Chondrocyte (in vitro differentiated cells): Measurements from ENCODE around the gene ADGRV1. TPM values are rescaled to one million over a fixed set of nuclear protein-coding genes. Genes with fewer than 3 reads are reported as not detected.
"Not testable (repeated sequence)": the region's sequence is repeated elsewhere in the genome, so short reads cannot be mapped to it uniquely, and the experiment has no call there.

Experiments
- DNase-seq: peaks from one replicate; pipeline ENCODE4 v3.0.0; 2021; ENCODE audit warnings: mixed read lengths, low spot score
- H3K27ac Mint-ChIP-seq: one replicate; pipeline ENCODE4 v1.8.0; 2021; ENCODE audit warnings: mild to moderate bottlenecking, moderate library complexity, mixed read lengths; ENCODE audit not compliant: unreplicated experiment
- H3K27me3 Mint-ChIP-seq: 2 replicates; pipeline ENCODE4 v1.8.0; 2021; ENCODE audit warnings: low read depth, mixed read lengths
- H3K36me3 Mint-ChIP-seq: 2 replicates; pipeline ENCODE4 v1.8.0; 2021; ENCODE audit warnings: low read depth, mixed read lengths
- H3K4me1 Mint-ChIP-seq: 2 replicates; pipeline ENCODE4 v1.8.0; 2021; ENCODE audit warnings: low read depth, mild to moderate bottlenecking, mixed read lengths
- H3K4me3 Mint-ChIP-seq: one replicate; pipeline ENCODE4 v1.8.0; 2021; ENCODE audit warnings: mild to moderate bottlenecking, moderate library complexity, mixed read lengths; ENCODE audit not compliant: unreplicated experiment
- H3K9me3 Mint-ChIP-seq: 2 replicates; pipeline ENCODE4 v1.8.0; 2021; ENCODE audit warnings: low read depth, mixed read lengths
- CTCF ChIP-seq: fragments of 200-600 bp; sonication (generic); IDR thresholded peaks from 2 replicates; pipeline ENCODE4 v1.5.0; 2021; ENCODE audit warnings: antibody characterized with exemption, mild to moderate bottlenecking, moderate library complexity
- total RNA-seq: library from RNA; stranded (reverse); gene quantifications from 3 replicates; pipeline ENCODE4 v1.2.1, GENCODE V29; 2021

Gene ADGRV1
- total RNA-seq, 1 donor from 2014 or later: 1.5 TPM

GRCh38 chr5:90598293-90598692 lies 39.7 kb downstream of the ADGRV1 start:
- H3K9me3 Mint-ChIP-seq: no peaks in the 10 kb centered on the region
- H3K4me3 Mint-ChIP-seq: no peak overlapping the region
- no peaks in the 10 kb centered on the region for H3K36me3 Mint-ChIP-seq
- no peak for TF ChIP-seq CTCF
- H3K27ac Mint-ChIP-seq: no peak overlapping the region
- no peak for DNase-seq
- peaks cover 4% of the 10 kb centered on the region for H3K27me3 Mint-ChIP-seq
- H3K4me1 Mint-ChIP-seq: no peaks in the 10 kb centered on the region

GRCh38 chr5:90600307-90600706 lies 41.7 kb downstream of the ADGRV1 start:
- not testable (repeated sequence) for H3K36me3 Mint-ChIP-seq

GRCh38 chr5:90601468-90601867 lies 42.9 kb downstream of the ADGRV1 start:
- no peak for TF ChIP-seq CTCF
- Mint-ChIP-seq H3K4me1 (peaks cover 5% of the 10 kb centered on the region), H3K27ac (no peak overlapping the region), H3K36me3 (no peaks in the 10 kb centered on the region), H3K27me3 (peaks cover 4% of the 10 kb centered on the region), H3K4me3 (no peak overlapping the region), H3K9me3 (no peaks in the 10 kb centered on the region)
- no peak for DNase-seq

More at GRCh38 chr5:90600307-90600706, 41.7 kb downstream of the ADGRV1 start:
- H3K27ac Mint-ChIP-seq, H3K27me3 Mint-ChIP-seq, H3K4me1 Mint-ChIP-seq, H3K4me3 Mint-ChIP-seq, H3K9me3 Mint-ChIP-seq, DNase-seq: not testable (repeated sequence)

GRCh38 chr5:90602681-90603080 lies 44.1 kb downstream of the ADGRV1 start:
- no peaks in the 10 kb centered on the region for H3K9me3 Mint-ChIP-seq
- H3K4me1 Mint-ChIP-seq: peaks cover 5% of the 10 kb centered on the region
- no peaks in the 10 kb centered on the region for H3K36me3 Mint-ChIP-seq
- H3K27me3 Mint-ChIP-seq: peaks cover 2% of the 10 kb centered on the region
- H3K27ac Mint-ChIP-seq: no peak overlapping the region
- DNase-seq: no peak
- no peak overlapping the region for H3K4me3 Mint-ChIP-seq
- TF ChIP-seq CTCF: no peak

GRCh38 chr5:90606539-90606938 lies 47.9 kb downstream of the ADGRV1 start:
- no peak for DNase-seq
- Mint-ChIP-seq H3K27ac (no peak overlapping the region), H3K4me3 (no peak overlapping the region), H3K27me3 (peaks cover 5% of the 10 kb centered on the region), H3K36me3 (no peaks in the 10 kb centered on the region), H3K9me3 (no peaks in the 10 kb centered on the region), H3K4me1 (peaks cover 5% of the 10 kb centered on the region)
- TF ChIP-seq CTCF: peak; percentile 38

GRCh38 chr5:90612919-90613318 lies 54.3 kb downstream of the ADGRV1 start:
- no peaks in the 10 kb centered on the region for H3K36me3 Mint-ChIP-seq

More at GRCh38 chr5:90612919-90613318, 54.3 kb downstream of the ADGRV1 start:
- H3K4me3 Mint-ChIP-seq: no peak overlapping the region
- H3K9me3 Mint-ChIP-seq: peaks cover 2% of the 10 kb centered on the region
- no peaks in the 10 kb centered on the region for H3K4me1 Mint-ChIP-seq
- no peak for DNase-seq
- no peak overlapping the region for H3K27ac Mint-ChIP-seq
- TF ChIP-seq CTCF: no peak
- H3K27me3 Mint-ChIP-seq: peaks cover 11% of the 10 kb centered on the region
